ENCODE data around the gene NAV3.

The NAV3 gene

DNA sequence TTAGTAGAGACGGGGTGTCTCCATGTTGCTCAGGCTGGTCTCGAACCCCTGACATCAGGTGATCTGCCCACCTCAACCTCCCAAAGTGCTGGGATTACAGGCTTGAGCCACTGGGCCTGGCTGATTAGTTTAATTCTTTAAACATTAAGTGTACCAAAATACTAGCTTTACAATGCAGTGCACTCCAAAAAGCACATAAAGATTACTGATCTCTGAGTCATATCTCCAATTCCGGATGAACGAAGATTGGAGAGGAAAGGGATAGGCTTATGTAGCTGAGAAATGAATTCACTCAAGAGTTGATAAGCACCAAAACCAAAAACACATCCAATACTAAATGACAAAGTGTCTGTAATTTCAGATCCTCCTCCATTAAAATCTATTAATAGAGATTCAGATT is 15.1 kb downstream of the NAV3 start:
- no peak for DNase-seq (ENCODE audit: low read depth in 2 of 3, low spot score in 2 of 3)

DNA sequence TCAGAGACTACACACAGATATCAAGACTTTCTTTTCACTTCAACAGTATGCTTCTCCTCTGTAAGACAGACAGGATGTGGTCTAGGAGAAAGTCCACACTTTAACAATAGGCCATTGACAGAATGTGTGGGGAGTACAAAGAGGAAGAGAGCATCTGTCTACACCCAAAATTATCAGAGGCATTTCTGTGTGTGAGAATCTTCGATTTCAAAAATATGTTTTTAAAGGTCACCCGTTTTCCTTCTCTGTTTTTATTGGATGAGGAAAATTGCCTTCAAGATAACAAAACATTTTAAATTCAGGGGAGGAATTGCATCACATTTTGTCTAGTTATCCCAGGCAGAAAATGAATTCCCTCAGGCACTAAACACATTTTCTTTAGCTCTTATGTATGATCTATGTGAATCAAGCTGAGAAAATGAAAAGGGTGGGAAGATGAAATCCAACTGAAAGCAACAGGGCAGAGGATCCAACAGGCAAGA is 16.4 kb downstream of the NAV3 start:
- no peak for DNase-seq (ENCODE audit: low read depth in 2 of 3, low spot score in 2 of 3)

DNA sequence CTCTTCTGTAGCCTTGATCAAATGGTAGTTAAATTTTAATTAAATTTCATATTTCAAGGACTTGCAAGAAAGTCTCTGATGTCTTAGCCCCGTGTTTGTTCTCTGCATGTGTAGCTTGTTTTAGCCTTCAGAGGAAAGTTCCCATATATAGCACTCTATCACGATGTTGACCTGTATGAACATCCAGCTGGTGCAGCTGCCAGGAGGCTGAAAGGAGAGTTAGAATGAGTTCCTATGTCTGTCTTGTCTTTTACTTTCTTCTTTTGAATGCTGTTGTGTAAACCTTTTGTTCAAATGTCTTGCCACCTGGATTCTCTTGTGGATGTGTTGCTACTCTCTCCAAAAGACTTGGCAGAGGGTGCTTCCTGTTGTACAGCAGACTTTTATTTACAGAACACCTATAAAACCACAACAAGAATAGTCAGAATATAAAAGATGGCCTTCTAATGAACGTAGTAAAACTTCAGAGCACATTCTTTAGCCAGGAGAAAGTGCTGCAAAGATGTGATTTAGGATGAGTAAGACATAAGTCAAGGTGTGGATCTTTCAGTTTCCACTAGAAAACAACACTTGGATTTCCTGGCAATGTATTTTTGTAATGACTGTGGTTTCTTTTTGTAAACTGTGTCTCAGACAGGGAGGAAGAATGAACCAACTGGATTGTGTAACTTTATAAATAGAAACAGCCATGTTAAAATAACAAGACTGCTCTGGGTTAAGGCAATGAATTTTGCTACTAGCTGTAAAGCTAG is 17.2 kb downstream of the NAV3 start:
- no peak for DNase-seq (ENCODE audit: low read depth in 2 of 3, low spot score in 2 of 3)

DNA sequence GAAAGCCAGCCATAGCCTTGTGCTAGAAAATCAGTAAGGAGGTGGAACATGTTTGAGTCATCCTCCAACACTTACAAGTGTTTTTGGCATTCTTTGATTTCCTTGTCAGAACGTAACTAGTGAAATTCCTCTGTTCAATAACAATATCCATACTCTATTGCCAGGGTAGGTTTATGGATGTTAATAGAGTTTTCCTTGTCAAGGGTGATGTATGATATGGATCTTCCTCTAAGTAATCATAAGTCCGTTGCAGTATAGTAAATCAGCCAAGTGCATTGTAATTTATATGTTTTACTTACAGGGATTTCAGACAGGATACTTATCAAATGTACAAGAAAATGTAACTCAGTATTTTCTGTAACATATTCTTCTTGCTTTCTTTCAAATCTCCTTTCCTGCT is 19.4 kb downstream of the NAV3 start:
- DNase-seq (ENCODE audit: low read depth in 2 of 3, low spot score in 2 of 3), result no peak

DNA sequence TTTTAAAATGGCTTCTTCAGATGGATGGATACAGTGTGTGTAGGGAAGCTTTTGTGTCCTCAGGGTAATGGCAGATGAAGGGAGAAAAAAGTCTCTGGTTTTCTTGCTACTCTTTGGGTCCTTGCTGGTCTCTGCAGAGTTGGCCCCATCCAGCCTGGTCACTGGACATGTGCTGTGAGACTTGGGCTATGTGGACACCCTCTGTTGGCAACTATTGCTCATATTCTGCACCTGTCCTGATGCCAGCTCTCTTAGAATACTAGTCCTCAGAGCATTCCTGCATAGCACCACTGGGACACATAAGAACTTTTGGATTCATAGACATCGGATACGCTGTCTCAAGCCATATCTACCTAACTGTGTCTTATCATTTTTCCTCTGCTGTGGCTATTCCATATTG is 20.0 kb downstream of the NAV3 start:
- no peak for DNase-seq (ENCODE audit: low read depth in 2 of 3, low spot score in 2 of 3)

DNA sequence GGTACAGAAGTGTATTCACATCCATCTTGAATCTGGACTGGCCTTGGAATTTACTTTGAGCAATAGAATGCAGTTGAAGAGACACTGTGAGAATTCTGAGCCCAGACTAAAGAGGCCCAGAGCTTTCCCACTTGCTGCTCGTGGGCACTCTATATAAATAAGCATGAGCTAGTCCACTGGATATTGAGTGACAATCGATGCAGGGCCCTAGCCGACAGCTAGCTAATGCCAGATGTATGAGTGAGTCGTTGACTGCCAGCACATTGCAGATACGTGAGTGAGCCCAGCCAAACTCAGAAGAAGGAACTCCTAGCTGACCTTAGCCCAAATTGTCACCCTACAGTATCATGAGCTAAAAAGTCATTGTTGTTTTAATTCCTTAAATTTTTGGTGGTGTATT is 24.9 kb downstream of the NAV3 start:
- DNase-seq (ENCODE audit: low read depth in 2 of 3, low spot score in 2 of 3), result no peak

DNA sequence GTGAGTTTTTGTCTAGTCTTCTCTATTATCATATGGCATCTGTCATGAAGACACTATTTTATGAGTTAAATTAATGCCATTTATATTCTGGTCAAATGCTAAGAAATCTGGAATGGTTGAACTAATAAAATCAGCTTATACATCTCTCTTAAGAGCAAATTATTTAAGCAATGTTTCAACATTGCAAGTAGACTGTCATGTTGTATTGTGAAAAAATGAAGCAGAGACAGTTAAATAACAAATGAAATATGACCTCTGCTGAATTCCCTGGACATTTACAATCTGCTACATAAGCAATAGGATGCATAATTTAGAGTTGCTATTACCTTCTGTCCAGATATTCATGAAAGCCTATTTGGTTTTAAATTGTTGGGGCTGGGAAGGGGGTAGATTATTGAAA is 30.6 kb downstream of the NAV3 start:
- DNase-seq (ENCODE audit: low read depth in 2 of 3, low spot score in 2 of 3), result no peak

DNA sequence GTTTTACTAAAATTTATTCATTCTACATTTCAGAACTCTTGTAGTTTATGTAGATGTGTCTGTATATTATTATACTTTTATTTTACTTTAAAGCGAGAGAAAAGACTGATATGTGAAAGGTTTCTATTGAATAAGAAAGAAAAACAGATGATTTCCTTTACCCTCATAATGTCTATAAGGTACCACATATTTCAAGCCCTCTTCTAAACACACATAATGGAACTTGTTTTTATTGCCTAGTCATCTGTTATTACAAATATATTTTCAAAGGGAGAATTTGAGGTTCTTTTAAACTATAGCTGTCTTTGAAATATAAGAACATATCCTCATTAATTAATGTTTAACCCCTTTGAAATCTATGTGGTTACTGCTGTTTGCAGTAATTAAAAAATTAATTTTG is 34.5 kb downstream of the NAV3 start:
- no peak for DNase-seq (ENCODE audit: low read depth in 2 of 3, low spot score in 2 of 3)

DNA sequence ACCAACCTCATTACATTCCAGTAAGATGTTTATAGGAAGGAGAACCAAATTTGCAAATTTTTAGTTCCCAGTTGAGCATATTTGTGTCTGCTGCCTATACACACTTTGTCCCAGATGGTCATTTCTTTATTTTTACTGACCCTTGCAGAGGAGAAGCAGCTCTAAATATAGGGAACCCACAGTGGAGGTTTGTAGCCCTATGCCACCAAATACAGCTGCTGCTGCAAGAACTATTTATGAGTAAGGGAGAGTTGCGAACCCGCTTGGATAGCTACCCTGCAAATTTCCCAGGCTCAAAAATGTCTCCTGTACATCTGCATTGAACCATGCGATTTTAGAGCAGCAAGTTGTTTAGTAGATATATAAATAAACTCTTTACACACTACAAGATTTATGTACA is 48.2 kb downstream of the NAV3 start:
- DNase-seq (ENCODE audit: low read depth in 2 of 3, low spot score in 2 of 3), result no peak

DNA sequence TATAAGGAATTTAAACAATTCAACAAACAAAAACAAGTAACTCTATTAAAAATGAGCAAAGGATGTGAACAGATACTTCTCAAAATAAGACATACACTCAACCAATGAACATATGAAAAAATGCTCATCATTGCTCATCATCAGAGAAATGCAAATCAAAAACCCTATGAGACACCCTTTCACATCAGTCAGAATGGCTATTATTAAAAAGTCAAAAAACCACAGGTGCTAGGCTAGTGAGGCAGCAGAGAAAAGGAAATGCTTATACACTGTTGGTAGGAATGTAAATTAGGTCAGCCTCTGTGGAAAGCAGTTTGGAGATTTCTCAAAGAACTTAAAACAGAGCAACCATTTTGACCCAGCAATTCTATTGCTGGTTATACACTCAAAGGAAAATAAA is 52.0 kb downstream of the NAV3 start:
- DNase-seq (ENCODE audit: low read depth in 2 of 3, low spot score in 2 of 3), result no peak

DNA sequence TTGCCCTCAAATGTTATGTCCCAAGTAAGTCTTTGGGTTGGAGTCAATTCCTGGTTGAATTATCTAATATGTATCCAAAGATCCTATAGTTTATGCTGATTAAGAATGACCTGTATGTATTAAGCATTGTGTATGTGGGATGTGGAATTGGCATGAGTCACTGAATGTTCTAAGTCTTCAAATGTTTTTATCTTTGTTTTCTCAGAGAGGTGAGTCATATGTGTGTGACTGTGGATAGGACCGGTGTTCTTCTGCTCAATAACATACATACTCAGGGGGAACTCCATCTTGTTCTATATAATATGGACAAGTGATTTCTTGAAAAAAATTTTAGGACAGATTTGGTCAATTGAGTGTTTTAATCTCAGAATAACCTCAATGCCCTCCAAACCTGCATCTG is 57.9 kb downstream of the NAV3 start:
- DNase-seq (ENCODE audit: low read depth in 2 of 3, low spot score in 2 of 3), result no peak

DNA sequence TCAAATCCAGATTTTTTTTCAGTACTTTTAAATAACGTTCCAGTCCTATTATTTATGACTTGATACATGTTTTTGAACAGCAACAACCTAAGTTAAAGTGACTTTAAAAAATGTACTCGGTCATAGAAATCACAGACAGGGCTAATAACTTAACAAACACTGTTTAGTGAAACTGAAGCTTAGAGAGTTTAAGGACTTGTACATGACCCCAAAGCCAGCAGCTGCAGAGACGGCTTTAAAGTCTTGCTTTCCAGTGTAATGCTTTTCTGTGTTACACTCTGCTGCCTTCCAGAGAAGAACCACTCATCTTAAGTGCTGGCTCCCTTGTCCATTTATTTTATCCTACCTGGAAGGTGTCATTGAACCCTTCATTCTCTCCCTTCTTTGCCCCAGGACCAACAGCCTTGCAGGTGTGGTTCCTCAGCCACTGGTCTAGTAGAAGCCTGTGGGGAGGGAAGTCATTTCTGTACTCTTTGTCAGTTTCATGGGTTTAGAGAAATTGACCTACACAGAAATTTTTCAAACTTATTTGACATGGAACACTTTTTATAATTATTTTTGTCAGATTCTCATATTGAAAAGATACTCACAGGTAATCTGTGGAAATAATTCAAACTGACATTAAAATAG is 60.9 kb downstream of the NAV3 start:
- no peak for DNase-seq (ENCODE audit: low read depth in 2 of 3, low spot score in 2 of 3)

DNA sequence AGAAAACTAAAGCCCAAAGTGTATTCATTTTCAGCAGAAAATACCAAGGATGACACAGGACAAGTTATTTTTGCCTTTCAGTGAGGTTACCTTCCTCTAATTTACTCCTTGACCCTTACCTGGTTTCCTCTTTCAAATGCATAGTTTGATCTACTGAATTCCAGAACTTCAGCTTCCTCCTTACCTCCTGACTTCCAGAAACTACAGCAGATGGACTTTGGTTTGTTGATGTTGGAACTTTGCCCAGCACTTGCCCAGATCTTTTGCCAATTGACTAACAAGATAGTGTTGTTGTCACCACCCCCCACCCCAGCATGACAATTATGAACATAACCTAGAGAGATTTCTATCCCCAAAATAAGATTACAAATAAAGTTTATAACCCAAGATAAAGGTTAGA is 63.2 kb downstream of the NAV3 start:
- no peak for DNase-seq (ENCODE audit: low read depth in 2 of 3, low spot score in 2 of 3)

DNA sequence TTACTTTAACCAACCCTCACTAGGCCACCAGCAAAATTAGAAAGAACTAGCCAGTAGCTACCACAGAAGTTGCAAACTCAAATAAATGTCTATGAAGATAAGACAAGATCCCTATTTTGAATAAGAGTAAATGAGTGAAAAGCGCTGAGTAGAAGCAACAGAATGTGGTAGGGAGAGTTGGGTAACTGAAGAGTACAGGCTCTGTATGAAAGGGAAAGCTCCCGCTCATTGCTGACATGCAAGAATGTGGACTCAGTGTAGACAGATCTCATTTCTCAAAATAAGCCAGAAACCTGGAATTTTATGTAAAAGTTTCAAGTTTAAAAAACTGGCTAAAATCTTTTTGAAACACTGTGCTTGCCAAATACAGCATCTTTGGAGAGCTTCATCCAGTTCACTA is 63.9 kb downstream of the NAV3 start:
- no peak for DNase-seq (ENCODE audit: low read depth in 2 of 3, low spot score in 2 of 3)

DNA sequence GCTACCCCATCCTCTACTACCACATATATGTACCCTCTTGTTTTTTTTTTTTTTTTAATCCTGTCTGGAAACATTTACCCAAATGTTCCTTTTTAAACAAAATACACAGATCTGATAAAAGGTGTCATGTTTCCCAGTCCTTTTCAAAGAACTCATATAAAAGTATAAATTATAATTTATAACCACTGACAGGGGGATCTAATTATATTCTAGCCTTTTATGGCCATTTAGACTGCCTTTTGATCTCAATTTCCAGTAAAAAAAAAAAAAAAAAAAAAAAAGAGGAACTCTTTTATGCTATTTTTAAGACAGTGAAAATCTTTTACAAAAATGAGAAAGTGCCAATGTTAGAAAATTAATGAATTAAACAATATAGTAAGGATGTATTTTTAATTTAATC is 65.0 kb downstream of the NAV3 start:
- DNase-seq (ENCODE audit: low read depth in 2 of 3, low spot score in 2 of 3), result no peak

DNA sequence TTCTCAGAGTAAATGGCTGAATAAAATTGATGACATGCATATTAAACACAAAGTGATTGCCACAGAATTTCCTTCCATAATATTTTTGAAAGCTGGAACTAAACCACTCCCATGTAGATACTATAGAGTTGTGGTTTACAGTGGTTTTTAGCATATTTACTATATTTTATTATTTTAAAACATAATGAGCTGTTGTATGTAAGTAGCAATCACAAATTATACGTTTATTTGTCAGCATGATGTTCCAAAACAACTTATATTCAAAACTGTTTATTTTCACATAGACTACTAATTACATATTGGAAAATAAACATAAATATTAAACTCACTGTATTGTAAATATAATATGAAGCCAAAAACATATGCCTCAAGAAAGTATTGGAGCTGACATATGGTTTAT is 77.2 kb downstream of the NAV3 start:
- DNase-seq (ENCODE audit: low read depth in 2 of 3, low spot score in 2 of 3), result no peak

DNA sequence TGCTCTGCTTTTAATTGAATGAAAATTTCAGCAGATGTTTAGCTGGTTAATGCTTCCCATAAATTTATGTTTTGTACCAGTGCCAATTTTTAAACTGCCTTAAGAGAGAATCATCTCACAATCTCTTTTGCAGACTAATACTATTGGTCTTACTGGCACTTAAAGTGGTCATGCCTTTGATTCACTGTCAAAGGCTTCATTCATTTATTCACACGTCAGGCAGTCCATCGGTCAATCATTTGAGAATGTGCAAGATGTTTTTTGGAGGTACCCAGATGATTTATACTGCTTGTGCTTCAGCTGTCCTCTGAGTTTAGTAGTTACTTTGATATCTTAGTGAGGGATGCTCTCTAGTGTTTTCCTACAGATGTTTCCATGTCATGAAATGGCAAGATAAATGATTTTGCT is 83.4 kb downstream of the NAV3 start:
- no peak for DNase-seq (ENCODE audit: low read depth in 2 of 3, low spot score in 2 of 3)

DNA sequence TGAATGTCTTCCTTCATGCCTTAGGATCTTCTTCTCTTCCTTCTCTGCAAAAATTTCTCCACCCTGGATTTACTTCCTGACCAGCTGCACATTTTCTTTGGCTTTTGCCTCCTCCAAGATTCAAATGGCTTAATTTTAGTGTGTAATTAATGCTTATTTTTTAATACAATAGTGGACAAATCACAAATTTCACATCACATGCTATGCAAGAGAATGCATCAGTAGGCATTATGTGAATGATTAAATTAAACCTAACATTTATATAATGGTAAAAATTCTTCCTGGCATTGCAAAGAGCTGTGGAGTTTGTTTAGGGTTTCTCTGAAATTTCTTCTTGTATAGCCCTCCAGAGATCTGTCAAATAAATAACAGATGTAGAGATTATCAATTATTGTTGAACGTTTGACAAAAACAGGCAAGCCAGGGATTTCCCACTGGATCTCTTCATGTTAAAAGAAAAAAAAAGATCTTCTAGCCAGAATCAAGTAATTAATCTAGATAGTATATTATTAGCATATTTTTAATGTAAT is 84.4 kb downstream of the NAV3 start:
- no peak for DNase-seq (ENCODE audit: low read depth in 2 of 3, low spot score in 2 of 3)

DNA sequence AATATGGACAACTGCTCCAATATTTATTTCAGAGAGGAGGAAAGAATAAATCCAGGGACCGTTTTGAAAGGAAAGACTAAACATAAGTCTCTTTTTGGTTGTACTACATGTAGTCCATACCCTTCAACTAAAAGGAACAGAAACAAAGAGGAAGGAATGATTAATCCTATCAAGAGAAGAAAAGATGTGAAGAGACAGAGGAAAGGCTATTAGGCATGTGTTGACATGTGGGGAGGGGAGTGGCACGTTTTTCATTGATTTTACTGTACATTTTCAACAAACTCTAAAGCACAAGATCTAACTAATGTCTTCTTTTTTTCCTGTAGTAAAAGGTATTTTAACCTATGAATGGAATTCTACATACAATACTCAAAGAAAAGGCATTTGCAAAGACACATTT is 85.6 kb downstream of the NAV3 start:
- DNase-seq (ENCODE audit: low read depth in 2 of 3, low spot score in 2 of 3), result no peak

DNA sequence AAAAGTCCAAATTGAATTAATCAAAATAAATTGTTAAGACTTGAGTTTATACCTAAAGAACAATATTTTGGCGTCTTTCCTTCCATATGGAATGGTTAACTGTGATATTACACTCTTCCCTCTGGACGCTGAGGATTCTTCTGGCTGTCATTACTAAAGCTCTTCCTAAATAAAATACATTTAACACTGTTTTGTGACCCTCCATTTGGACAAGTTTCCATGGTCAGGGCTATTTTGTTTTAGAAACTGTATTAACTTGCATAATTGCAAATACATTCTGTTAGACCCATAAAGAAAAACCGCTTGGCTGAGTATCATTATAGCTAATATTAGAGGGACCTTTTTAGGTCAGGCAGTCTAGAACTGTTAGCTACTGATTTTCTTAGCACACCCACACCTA is 87.4 kb downstream of the NAV3 start:
- DNase-seq (ENCODE audit: low read depth in 2 of 3, low spot score in 2 of 3), result no peak

DNA sequence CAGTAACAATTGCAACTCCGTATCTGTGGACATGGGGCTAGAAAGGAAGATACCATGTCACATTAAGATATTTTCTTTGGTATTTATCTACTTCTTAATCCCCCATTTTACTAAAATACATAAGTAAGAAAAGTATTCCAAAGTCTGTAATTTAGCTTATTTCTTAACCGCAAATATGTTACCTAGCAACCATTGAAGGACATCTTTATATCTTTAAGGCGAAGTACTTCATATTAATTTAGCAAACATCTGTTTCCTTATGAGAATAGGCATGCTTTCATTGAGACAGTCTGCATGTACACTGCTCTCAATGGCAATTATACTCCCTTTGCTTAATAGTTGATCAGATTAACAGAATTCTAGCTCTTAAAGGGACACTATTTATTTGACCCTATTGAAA is 88.8 kb downstream of the NAV3 start:
- no peak for DNase-seq (ENCODE audit: low read depth in 2 of 3, low spot score in 2 of 3)

DNA sequence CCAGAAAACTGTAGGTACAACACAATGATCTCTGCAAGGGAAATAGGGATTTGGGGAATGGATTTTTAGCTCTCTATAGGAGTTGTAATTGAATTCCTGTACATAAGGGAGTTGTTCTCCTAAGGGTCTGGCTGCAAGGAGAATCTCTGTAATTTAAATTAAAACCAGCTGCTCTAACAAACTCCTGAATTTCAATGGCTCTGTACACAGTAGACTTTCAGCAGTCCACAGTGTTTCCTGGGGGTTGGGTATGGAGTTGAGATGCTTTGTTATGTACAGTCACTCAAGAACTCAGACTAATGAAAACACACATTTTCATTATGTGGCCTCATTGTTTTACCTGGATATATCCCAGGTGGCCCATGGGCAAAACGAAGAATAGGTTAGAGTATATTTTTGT is 93.2 kb downstream of the NAV3 start:
- DNase-seq (ENCODE audit: low read depth in 2 of 3, low spot score in 2 of 3), result no peak

DNA sequence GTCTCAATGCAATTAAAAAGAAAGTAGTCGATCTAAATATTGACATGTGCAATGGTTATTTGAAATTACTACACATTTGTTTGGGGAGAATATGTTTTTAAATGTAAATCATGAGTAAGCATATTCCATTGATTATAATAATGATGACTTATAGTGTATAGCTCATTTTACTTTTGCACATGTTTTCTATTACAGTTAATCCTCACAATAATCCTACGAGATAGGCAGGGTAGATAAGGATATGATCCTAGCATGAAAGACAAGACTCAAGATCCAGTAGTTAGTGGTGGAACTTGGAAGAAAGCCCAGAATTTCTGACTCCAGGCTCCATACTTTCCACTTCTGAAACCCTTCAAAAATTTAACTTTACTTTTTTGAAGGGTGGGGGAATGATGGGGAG is 94.0 kb downstream of the NAV3 start:
- no peak for DNase-seq (ENCODE audit: low read depth in 2 of 3, low spot score in 2 of 3)

Data from activated CD8-positive, alpha-beta memory T cell treated with anti-CD3 and anti-CD28 coated beads for 48 hours (primary cell).